ENCODE data around the gene ARPC2.

GRCh38 chr2:218249691-218250090, 32.7 kb downstream of the ARPC2 start:
- TF ChIP-seq CTCF (IDR thresholded peaks at IDR 0.05 in 4 of 5, conservative IDR thresholded peaks at IDR 0.05 in 1 of 5) (no peak), POLR2A (IDR thresholded peaks at IDR 0.05) (no peak)

All from gastrocnemius medialis (tissue), 4 donors.